Mammary epithelial cell (primary cell): ENCODE data around the gene SLCO2A1.

Experiments used
- CTCF ChIP-seq, 2 donors: IDR thresholded peaks in 1 of 2; conservative IDR thresholded peaks in 1 of 2; 2 replicates each; pipeline ENCODE4 v1.5.1; 2011 to 2012; ENCODE audit warnings: inconsistent platforms in 2 of 2, low read length in 2 of 2, mild to moderate bottlenecking in 2 of 2, control low read depth in 1 of 2, low read depth in 1 of 2; ENCODE audit not compliant: insufficient read depth in 1 of 2; ENCODE audit errors: extremely low read depth in 1 of 2
- EZH2 ChIP-seq: IDR thresholded peaks from 2 replicates; pipeline ENCODE4 v1.6.1; 2012; ENCODE audit warnings: low read length, inconsistent platforms, borderline replicate concordance

GRCh38 chr3:134077649-134078161 lies 48.0 kb upstream of the SLCO2A1 start:
- TF ChIP-seq CTCF (conservative IDR thresholded peaks at IDR 0.05 in 1 of 2, IDR thresholded peaks at IDR 0.05 in 1 of 2; ENCODE audit: extremely low read depth in 1 of 2, insufficient read depth in 1 of 2, low read depth in 1 of 2, low read length in 2 of 2) (no peak), EZH2 (no peak)
